ENCODE measurements around the gene LYPD6B.
"Not testable (repeated sequence)": the region's sequence is repeated elsewhere in the genome, so short reads cannot be mapped to it uniquely, and the experiment has no call there.

The LYPD6B gene

DNA sequence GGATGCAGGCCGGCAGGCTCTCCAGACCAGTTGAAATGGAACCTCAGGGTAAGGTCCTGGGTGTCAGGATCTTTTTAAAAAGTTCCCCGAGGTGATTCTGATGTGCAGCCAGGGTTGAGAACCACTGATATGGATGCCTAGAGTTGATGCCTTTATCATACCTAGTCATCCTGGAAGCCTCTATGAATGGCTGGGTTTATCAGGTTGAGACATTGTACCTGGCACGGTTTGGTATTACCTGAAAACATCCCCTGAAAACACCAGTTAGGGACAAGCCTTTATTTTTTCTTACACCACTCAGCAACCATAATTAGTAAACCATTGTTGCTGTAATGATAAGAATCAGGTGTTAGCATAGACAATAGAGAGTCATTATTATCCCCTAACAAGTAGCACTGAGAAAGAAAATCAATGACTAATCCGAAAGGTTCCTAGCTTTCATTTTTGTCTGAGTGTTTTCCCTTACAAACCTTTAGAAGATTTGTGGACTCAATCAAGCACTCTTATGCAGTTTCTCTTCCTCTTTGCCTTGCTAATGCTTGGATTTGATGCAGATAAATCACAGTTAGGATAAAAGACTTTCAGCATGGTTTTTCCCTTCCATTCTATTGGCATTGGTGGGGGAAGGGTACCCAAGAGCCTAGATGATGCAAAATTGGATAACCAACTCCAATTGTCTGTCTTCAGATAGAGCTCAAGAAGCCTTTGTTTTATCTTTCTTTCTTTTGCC is 175.4 kb downstream of the LYPD6B start:
- no peak for DNase-seq

DNA sequence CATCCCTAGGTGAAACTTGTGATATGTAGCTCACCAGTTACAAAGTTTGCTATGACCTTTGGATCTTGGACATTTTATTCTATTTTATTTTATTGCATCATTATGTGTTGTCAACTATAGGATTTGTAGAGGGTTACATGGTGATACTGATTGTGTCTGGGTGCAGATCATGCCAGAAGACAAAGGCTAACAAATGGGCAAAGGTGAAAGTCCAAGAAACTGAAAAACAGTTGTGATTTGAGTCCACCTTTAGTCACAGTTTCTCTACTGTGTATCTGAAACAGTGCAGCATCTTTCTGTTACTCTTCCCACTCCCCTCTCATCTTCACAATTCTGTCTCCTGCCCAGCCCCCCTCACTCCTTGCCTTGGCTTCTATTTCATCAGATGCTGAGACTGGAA is 180.0 kb downstream of the LYPD6B start:
- DNase-seq = no peak

- DNase-seq = no peak
Observed at GRCh38 chr2:149219856-149220255, 181.4 kb downstream of the LYPD6B start.

- DNase-seq = no peak
Observed at GRCh38 chr2:149221002-149221401, 182.5 kb downstream of the LYPD6B start.

- DNase-seq = no peak
Observed at GRCh38 chr2:149221898-149222297, 183.4 kb downstream of the LYPD6B start.

GRCh38 chr2:149223472-149224095 is 185.1 kb downstream of the LYPD6B start:
- no peak for DNase-seq

DNA sequence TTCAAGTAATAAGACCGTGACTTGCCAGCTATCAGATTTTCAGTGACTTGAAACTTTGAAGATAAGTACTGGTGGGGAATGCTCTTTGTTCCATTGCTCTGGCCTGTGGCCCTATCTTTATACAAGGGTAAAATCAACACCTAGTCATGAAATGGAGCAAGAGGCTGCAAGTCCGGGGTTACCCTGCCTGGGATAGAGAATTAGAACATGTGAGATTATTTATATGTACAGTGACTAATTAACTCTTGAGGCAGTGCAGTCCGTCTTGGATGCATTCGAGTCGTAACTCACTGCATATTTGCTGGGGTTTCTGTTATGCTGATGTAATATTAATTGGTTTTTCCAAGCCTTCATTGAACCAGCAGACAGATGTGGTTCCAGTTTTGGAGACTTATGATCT is 186.0 kb downstream of the LYPD6B start:
- no peak for DNase-seq

GRCh38 chr2:149225446-149225845 is 186.9 kb downstream of the LYPD6B start:
- no peak for DNase-seq

DNA sequence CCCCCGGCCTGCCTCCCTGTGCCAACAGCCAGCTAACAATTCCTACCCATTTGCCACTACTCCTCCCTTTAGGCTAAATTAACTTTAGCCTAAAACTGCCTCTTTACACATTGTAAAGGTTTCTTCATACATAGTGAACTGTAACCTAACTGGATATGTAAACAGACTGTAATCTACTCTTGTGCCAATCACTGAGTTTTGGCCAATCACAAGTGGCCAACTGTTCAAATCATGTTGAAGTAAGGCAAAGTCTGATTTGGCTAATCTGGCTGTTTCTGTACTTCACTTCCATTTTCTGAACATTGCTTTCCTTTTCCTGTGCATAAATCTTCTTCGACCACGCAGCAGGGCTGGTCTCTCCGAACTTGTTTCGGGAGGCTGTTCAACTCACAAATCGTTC is 188.3 kb downstream of the LYPD6B start:
- DNase-seq = no peak

- no peak for DNase-seq
Observed at GRCh38 chr2:149235816-149236375, 197.4 kb downstream of the LYPD6B start.

DNA sequence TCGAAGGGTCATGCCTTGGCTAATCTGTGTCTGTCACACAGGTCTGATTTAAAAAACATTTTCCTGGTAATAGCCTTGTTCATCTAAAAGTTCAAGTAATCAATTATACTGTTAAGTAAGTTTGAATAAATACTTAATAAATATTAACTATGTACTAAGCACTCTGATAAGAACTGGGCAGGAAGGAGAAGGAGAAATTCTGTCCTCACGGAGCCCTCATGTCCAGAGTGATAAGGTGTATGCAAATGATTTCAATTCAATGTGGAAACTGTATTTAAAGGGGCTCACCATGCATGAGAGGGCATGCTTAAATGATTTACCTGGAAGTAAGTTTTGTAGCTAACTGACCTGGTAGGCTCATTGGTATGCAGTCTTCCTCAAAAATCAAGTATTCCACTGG is 197.9 kb downstream of the LYPD6B start:
- DNase-seq = no peak

DNA sequence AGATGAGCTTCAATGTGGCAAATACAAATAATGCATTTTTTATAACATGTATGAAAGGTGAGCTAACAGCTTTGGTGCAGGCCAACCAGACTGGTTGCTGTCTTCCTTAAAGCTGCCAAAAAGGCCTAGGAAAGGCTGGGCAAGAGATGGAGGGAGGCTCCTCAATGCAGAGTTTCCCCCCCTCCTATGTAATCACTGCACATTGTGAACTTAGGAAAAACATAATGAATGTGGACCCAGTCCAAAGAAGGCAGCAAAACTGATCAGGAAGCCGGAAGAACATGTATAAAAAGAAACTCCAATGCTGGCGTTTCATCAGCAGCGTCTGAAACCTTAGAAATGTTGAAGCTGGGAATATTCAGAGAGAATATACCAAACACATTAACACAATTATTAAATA is 207.7 kb downstream of the LYPD6B start:
- DNase-seq = no peak

- DNase-seq = not testable (repeated sequence)
Observed at GRCh38 chr2:149251436-149251835, 212.9 kb downstream of the LYPD6B start.

- DNase-seq = not testable (repeated sequence)
Observed at GRCh38 chr2:149256877-149257276, 218.4 kb downstream of the LYPD6B start.

GRCh38 chr2:149258531-149258930 is 220.0 kb downstream of the LYPD6B start:
- DNase-seq = no peak

DNA sequence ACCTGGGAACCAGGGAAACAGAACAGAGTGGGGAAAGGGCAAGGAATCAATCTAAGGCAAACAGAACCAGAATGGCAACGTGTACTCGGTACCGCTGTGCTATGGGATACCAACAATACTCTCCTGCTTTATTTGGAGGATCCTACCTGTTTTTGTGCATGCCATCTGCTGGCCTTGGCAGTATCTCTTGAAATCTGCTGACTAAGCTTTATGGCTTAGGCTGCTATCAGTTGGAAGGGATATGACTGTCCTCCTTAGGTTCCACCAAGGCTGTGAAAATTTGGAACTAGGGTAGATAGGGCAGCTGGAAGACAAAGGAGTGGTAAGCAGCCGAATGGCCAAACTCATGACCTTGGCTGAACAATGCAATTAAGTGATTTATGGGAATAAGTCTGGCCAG is 220.6 kb downstream of the LYPD6B start:
- DNase-seq = no peak

GRCh38 chr2:149261692-149262091 is 223.2 kb downstream of the LYPD6B start:
- DNase-seq = no peak
